HL-60/S4 treated with retinoic acid at 250 ng/mL for 4 days and 3 days (cell line): ENCODE data around the gene KLRG1.

Experiments used
- in situ Hi-C: fragments of 300-500 bp; cut with MboI; formaldehyde crosslinking; loops from 2 replicates; pipeline ENCODE4 v1.7.0; 2022; ENCODE audit warnings: low sequenced_read_pairs

The KLRG1 gene

DNA sequence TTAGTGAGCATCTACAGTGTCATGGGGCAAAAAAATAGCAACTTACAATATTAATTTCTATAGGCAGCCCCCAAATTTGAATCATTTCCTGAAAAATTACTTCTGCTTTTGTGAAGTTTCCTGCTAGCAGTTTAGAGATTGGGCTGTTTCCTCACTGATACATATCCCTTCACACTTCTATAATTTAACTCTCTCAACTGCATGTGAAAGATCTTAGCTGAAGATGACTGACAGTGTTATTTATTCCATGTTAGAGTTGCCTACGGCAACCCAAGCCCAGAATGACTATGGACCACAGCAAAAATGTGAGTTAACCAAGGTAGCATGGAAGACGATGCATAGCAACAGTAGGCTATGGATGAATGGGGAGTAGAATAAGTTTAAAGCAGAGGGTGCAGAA is at the start of gene KLRG1:
KLRG1 (plus strand) TSS at position 134 of the 400 bp plus-strand sequence; CDS start at position 224, 90 bp downstream.
- in situ Hi-C loops = no loop called here

DNA sequence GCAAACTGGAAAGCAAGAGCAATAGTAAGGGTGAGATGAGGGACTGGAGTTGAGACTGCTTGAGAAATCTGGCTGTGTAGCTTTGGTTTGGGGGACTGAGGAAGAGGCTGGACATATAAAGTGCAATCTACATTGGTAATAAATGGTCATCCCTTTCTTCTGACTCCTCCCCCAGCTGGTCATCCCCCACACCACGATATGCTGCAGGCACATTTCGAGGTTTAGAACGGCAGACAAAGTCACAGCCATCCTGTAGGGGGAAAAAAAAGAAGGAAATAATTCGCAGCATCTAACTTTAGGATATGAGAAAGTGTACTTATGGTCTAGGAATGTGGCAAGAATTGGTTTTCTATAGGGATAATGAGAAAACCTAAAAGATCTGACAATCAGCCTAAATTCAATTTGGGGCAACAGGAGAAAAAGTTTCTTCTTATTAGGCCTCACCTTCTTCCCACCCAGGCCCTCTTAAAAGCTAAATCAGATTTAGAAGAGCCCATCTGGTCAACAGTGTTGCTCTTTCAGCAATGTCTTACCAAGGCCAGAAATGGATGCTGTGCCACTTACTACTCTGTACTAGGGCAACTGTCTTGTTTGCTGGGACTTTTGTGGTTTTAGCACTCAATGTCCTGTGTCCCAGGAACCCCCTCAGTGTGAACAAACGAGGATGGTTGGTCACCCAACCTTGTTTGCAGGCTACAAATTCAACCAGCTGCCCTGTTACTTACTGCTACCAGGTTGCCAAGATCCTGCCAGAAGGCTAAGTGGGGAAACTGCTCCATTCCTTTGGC is 47.5 kb upstream of the KLRG1 start:
- in situ Hi-C loops = no loop called here

DNA sequence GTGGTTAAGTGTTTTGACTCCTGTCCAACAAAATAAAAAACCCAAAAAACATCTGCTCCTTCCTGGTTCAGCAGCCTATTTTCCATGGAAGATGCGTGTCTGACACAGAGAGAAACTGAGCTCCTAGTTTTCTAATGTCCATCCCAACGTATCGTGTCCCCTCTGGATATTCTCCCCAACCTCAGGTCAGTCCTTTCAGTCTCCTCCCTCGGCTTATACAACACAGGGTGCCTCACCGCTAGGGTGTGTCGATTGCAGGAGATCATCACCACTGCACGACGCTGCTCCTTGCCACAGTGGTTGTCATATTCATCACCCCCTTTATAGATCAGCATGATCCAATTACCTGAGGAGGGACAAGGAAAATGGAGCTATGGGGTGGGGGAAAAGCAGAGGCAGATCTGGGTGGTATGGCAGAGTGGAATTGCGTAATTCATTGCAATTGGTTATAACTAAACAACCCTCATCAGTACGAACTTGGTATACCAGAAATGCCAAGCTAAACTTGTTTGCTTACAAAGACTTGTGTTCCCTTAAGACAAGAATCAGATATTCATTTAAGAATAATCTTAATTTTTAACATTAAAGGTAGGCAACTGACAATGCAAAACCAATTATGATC is 45.7 kb upstream of the KLRG1 start:
- in situ Hi-C loops = no loop called here

DNA sequence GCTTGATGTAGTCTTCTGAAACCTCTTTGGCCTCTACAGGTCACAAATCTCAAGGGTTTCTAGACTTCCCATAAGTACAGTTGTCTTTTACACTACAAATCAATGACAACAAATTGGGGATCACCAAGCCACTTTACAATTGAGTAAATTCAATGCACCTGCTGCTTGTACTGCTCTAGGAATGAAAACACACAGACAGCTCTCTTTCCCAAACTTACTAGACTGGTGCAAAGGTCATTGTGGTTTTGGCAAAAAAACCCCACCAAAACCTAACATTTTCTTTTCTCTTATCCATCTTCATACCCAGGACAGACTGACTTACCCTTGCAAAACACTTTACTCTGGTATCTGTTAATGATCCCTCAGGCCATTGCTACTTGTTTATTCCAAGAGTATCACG is 42.6 kb upstream of the KLRG1 start:
- in situ Hi-C loops = no loop called here

DNA sequence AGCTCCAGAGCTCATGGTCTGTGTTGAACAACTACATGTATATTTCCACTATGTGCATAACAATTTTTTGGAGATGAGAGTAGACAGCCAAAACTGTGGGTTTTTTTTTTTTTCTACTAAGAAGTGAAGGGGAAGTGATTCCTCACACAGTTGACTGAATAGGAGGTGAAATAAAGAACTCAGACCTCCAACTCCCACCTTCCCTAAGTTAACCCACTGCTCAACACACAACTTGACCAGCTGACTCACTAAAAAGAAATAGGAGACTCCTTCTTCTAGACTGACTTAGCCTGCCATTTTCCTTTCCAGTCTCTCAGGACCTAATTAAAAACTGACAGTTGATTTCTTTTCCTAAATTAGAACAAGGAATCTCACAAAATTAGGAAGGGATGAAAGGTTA is 41.6 kb upstream of the KLRG1 start:
- in situ Hi-C loops = no loop called here

DNA sequence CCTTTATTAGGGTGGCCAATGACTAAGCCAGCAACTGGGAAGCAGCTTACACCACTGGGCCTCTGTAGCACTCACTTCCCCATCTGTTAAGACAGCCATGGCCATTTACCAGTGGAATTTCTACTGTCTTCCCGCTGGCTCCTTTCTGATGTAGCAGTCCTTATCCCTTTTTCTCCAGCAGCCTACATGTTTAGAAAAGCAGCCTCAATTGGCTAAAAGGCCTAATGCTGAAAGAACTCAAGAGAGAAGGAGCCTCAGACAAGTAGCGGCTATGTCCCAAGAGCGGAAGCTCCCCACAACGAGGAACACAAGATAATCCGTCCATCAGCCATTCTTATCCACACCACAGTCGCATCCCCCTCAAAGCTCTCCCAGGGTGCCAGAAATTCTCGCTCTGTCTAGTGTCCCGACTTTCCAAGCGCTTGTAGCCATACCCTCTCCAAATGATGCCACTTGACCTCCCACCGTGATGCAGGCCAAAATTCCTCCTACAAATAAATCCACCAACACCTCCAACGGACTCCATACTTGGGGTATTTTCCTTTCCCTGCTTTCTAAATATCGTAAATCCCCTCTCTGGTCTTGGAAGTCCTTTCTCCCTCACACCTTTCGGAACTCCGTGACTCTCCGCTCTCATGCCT is 40.5 kb upstream of the KLRG1 start:
- in situ Hi-C loops = no loop called here

DNA sequence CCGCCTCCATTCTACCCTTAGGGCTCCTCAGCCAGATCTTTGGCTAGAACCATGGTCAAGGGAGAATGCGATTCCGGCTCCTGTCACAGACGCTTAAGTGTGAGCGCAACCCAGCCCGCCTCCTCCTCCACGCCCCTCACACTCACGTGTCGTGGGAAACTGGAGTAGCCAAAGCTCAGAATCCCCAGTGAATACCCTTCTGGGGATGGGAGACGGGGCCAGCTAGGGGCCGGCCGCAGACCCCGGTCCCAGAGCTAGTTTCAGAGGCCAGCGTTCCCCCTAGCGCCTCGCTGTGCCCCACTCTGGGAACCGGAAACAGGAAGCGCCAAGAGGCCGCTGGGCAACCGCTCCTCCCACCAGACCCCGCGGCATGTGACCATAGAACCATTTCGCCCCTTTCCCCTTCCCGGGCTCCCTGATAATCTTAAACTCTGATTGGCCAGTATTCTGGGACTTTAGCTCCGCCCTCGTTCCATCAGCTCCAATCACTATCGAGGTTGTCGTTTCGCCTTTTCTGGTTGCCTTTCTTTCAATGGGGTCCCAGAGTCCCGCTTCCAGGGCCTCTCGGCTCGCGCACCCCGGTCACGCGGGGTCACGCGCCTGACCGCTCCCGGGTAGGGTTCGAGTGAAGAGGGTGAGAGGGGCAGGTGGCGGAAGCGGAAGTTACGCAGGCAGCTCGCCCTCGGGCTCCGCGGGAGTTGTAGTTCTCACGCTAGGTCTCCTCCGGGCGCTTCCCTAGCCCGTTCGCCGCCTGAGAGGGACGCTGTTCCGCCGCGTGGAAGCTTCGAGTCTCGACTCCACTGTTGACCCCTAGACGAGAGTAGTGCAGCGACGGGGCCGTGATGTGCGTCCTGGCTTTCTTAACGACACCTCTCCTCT is 39.8 kb upstream of the KLRG1 start, which contains the start of gene M6PR:
M6PR (minus strand) TSS at position 304 of the 879 bp plus-strand sequence. CDS start 3,241 bp downstream, outside the sequence.
- in situ Hi-C loops = no loop called here

DNA sequence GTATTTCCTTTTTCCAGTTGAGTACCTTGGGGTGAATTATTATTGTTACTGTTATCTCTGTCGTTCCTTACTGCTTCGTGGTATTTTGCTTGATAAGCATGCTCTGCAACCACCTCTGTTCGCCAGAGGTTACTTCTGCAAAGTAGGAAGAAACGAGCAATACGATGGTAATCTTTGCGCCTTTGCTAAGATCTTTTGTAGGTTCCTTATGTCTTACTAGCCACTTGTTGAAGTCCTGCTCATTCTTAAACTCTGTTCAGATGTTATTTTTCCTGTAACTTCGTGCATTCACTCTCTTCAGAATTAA is 39.2 kb upstream of the KLRG1 start:
- in situ Hi-C loops = no loop called here

DNA sequence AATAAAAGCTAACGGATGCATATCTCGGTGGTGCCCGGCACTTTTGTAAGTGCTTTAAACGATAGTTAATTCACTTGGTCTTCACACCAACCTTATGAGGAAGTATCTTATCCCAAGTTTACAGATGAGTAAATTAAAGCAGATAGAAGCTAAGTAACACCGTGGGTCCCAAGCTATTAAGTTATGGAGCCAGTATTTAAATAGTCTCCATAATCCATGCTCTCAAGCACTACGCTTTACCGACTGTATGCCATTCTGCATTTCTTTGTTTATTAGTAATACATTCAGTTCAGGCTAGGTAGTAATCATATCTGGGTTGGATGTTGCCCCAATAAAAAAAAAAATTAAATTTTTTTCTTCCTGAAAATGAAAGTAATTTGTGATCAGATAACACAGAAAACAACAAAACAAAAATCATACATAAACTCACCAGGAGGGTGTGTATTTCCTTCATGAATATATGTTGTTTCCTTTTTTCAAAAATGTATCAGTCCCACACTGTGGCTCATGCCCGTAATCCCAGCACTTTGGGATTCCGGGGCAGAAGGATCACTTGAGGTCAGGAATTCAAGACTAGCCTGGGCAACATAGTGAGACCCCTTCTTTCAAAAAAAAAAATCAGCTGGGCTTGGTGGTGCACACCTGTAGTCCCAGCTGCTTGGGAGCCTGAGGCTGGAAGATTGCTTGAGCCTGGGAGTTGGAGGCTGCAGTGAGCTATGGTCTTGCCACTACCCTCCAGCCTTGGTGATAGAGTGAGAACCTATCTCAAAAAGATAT is 38.5 kb upstream of the KLRG1 start:
- in situ Hi-C loops = no loop called here

DNA sequence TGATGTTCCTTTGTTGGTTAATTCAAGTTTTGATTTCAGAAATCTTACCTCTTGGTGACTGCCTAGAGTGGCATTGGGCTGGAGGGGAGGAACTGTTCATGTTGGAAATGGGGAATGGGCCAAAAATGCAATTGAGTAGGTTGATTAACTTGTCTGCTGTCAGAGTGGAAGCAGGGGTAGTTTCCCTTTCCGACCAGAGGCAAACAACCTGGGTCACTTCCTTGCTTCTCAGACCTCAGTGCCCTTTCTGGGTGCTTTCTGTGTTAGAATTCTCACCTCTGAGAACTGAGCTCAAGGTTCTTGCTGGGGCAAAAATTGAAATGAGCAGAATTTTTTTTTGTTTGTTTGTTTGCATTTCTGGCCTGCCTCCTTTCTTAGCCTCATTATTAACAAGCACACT is 37.6 kb upstream of the KLRG1 start:
- in situ Hi-C loops = no loop called here

DNA sequence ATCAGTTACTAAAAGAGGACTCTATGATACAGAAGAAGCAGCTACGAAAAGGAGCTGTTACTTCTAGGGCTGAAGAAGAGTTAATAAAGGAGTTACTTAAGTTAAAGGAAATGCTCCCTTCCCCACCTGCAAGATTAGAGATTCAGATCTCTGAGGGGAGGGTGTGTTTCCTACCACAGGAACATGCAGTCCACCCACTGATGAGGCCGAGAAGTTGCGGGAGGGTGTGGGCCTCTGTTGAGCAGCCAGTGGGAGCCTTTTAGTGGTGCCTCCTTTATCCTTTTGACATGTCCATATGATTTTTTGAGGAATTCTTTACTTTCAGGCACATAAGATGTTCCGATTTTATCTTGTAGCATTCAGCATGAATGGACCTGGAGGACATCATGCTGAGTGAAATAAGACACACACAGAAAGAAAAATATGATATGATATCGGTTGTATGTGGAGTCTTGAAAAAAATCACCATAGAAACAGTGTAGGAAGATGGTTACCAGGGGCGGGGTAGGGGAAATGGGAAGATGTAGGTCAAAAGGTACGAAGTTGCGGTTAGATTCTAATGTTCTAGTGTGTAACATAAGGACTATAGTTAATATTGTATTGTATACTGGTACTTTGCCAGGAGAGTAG is 35.5 kb upstream of the KLRG1 start:
- in situ Hi-C loops = no loop called here

DNA sequence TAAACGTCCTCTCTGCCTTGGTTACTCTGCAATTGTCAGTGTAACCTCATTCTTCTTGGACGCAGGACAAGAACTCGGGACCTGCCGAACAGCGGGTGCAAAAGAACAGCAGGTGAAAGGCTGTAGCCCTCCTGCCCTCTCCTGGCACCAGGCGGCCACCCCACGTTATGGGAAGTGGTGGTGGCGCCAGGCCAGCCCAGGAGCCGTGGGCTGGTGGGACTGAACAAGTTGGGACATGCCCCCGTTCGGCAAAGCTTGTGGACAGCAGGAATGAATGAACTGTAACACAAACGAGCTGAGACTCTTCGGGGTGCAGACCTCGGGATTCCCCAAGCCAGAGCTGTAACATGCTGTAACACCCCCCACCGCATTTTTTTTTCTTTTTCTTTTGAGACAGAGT is 33.3 kb upstream of the KLRG1 start:
- in situ Hi-C loops = no loop called here

DNA sequence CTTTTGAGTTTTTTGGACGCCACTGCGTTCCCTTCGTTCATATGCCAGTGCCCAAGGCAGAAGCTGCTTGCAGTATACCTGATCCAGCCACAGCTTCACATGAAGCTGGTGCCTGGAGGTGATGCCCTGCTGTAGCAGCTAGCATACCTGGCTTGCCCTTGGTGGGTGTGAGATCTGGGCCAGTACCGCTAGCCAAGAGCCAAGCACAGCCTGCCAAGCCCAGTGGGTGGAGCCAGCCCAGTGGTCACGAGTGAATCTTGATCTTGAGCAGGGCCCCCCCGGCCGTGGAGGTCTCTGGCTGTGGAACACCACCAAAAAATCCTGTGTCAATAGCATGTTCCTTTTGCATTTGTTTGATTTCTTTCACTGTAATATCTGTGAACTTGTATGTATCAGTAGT is 32.6 kb upstream of the KLRG1 start:
- in situ Hi-C loops = no loop called here

DNA sequence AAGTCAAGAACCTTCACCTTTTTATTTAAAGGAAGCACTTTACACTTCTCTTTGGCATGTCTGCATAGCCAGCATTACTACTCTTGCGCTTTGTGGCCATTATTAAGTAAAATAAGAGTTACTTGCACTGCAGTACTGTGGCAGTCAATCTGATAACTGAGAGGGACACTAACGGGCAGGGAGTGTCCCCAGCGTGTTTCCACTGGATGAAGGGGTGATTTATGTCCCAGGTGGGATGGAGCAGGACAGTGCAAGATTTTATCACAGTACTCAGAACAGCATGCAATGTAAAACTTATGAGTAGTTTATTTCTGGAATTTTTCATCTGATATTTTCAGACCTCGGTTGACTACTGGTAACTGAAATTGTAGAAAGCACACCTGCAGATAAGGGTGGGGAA is 31.8 kb upstream of the KLRG1 start:
- in situ Hi-C loops = no loop called here

DNA sequence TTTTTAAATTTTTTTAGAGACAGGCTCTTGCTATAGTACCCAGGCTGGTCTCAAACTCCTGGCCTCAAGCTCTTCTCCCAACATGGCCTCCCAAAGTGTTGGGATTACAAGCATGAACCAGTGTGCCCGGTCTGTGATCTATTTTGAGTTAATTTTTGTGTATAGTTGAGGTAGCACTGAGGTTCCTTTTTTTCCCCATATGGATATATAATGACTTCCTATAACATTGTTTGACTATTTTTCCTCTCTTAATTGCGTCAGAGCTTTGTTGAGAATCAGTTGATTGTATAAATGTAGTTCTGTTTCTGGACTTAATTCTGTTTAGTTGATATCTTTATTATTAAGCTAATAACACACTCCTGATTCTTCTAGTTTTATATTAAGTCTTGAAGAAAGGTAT is 31.3 kb upstream of the KLRG1 start:
- in situ Hi-C loops = no loop called here

DNA sequence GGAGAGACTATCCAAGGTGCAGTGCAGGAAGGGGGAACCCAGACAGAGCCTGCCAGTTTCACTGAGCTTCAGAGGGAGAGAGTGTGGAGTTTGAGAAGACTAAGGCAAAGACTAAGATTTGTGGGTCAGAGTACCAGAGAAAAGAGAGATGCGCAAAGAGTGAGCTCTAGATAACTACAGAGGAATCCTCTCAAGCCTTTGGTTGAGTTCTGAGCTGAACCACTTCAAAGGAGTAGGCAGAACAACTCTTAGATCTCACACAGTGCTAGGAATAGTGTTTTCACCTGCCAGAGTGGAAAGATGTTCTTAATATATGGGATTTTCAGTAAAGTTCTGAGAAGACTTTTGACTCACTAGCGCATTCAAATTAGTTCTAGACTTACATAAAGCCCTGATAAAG is 29.2 kb upstream of the KLRG1 start:
- in situ Hi-C loops = no loop called here

DNA sequence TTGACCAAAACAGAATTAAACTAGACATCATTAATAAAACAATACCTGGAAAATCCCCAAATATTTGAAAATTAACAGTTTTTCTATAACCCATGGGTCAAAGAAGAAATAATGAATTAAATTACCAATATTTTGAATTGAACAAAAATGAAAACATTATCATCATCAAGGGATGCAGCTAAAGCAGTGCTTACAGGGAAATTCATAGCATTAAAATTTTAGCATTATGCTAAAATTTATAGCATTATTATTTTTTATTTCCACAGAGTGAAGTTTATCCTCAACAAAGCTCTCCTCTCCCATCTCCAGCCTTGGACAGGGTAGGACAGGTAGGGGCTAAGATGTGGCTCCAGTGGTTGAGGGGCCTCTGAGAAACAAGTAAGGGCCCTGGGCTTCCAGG is 20.6 kb upstream of the KLRG1 start:
- in situ Hi-C loops = no loop called here

DNA sequence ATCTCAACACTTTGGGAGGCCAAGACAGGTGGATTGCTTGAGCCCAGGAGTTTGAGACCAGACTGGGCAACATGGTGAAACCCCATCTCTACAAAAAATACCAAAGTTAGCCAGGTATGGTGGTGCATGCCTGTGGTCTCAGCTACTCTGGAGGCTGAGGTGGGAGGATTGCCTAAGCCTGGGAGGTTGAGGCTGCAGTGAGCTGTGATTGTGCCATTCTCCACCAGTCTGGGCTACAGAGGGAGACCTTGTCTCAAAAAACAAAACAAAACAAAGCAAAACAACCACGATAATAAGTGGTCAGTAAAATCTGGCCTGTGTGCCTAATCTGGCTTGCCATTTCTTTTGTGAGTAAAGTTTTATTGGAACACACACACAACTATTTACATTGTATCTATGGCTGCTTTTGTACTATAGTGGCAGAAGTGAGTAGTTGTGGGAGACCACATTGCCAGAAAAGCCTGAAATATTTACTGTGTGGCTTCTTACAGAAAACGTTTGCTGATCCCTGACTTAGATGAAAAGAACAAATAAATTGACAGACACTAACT is 19.4 kb upstream of the KLRG1 start:
- in situ Hi-C loops = no loop called here

DNA sequence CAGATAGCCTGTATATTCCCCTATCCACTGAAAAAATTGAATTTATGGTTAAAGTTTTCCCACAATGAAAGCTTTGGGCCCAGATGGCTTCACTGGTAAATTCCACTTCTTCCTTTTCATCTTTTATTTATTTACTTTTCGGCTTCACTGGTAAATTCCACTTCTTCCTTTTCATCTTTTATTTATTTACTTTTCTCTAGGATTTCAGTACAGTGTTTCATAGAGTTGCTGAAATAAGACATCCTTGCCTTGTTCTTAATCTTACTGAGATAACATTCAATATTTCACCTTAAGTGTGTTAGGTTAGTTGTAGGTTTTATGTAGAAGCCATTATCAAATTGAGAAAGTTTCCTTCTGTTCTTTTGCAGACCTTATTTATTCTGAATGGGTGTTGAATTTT is 18.9 kb upstream of the KLRG1 start:
- in situ Hi-C loops = no loop called here

DNA sequence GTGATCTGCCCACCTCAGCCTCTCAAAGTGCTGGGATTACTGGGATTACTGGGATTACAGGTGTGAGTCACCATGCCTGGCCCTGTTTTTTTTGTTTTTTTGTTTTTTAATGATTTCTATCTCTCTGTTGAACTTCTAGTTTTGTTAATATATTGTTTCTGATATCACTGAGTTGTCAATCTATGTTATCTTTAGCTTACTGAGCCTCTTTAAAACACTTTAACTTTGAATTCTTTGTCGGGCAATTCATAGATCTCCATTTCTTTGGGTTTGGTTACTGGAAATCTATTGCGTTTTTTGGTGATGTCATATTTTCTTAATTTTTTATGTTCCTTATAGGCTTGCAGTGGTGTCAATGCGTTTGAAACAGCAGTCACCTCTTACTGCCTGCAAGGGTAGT is 9.2 kb upstream of the KLRG1 start:
- in situ Hi-C loops = no loop called here
